ENCODE measurements around the gene EIF2B4. TPM values are rescaled to one million over a fixed set of nuclear protein-coding genes. Genes with fewer than 3 reads are reported as not detected.
"Not testable (repeated sequence)": the region's sequence is repeated elsewhere in the genome, so short reads cannot be mapped to it uniquely, and the experiment has no call there.

Gene EIF2B4
- polyA plus RNA-seq, 1 donor, result 57.9 TPM

DNA sequence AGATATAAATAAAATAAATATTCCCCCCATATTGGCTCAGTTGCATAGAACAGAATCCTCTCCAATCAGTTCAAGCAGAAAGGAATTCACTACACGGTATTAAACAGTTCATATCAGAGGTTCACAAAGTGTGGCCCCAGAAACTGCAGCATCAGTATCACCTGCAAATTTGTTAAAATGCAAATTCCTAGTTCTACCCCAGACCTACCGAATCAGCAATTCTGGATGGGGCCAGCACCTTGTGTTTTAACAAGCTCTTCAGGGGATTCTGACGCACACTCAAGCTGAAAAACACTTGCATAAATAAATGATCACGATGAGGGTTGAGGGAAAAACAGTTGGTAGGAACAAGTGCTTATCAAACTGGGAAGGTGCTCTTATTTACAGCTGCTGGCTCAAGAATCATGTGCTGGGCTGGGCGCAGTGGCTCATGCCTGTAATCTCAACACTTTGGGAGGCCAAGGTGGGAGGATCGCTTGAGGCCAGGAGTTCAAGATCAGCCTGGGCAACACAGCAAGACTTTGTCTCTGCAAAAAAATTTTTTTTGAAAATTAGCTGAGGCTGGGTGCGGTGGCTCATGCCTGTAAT lies 19.9 kb downstream of the EIF2B4 start:
- DNase-seq, result no peak

DNA sequence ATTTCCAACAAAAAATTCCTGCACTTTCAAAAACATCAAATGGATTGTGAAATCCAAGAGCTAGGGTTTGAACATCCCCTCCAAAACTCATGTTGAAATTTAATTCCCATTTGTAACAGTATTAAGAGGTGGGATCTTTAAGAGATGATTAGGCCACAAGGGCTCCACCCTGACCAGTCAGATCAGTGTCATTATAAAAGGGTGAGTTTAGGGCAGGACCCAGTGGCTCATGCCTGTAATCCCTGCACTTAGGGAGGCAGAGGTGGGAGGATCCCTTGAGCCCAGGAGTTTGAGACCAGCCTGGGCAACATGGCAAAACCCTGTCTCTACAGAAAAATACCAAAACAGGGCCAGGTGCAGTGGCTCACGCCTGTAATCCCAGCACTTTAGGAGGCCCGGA lies 22.5 kb downstream of the EIF2B4 start:
- no peak for DNase-seq

DNA sequence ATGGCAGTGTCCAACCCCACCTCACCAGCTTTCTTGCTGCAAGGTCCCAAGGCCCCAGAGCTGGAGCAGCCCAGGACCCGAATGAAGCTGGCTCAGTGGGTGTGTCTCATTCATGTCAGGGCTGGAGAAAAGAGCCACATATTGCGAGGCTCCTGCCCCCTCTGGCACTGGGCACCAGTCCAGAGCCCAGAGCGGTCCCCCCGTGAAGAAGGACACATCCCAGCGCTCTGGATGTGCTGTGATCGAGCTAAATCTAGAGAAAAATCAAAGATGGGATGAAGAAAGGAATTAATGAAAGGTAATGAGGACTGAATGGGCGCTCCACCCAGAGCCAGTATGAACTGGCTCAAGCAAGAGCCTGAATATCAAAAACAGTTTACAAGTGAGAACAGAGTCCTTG lies 34.0 kb downstream of the EIF2B4 start:
- no peak for DNase-seq

DNA sequence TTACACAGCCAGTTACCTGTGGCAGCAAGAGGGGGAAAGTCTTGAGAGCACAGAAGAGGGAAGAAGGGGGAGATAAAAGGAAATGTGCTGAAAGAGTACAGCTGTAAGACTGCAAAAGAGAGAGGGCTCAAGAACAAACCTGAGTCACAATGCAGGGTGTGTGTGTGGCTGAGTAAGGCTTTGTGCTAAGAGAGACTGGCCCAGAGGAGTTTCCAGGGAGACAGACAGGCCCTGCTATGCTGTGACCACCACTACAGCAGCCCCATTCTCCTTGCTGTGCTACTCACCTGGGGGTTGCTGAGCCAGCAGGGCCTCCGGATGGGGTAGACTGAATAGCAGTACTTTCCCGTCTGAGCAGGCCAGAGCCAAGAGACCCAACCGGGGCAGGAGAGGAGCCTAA lies 34.8 kb downstream of the EIF2B4 start:
- no peak for DNase-seq

DNA sequence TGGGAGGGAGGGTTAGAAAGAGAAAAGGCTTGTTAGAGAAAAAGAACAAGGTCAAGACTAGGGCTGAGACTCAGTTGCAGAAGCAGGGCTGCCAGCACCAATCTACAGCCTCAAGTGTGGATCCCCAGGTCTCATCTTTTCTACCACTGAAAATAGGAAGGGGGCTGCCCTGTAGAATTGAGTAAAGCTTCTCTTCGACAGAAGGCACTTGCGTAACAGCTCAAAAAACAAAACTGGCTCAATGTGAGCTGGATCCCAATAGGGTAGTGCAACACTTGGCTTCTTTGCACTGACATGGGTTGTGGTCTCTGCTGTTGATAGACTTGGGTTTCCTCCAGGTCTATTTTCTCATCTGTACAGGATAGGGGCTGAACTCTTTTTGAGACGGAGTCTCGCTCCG lies 45.4 kb downstream of the EIF2B4 start:
- DNase-seq, result no peak

DNA sequence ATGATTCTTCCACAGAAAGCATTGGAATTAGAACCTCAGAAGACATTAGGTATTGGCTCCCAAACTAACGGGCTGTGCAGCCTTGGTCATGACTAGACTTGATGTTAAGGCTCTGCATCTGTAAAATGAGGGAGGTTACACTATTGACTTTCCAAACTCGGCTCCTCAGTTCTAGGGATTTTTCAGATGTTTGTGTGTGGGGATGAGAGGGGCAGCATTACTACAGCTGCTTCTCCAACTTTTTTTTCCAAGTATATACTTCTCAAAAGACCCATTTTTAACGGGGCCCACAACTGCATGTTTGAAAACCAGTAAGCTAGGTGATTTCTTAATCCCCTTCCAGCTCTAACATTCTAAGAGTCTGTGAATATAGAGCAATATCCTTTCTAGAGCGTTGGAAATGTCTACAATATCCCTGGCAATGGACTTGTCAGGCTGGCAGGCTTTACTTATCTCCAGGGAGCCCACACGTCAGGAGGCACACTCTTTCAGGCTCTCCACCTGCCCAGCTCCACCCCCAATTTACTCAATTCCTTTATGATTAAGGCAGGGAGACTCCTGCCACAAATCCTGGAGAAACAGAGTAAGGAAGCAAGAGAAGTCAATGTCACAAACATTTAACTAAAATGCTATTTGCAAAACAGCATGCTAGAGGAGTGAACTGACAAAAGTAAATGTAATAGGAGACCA lies 46.4 kb downstream of the EIF2B4 start:
- no peak for DNase-seq

DNA sequence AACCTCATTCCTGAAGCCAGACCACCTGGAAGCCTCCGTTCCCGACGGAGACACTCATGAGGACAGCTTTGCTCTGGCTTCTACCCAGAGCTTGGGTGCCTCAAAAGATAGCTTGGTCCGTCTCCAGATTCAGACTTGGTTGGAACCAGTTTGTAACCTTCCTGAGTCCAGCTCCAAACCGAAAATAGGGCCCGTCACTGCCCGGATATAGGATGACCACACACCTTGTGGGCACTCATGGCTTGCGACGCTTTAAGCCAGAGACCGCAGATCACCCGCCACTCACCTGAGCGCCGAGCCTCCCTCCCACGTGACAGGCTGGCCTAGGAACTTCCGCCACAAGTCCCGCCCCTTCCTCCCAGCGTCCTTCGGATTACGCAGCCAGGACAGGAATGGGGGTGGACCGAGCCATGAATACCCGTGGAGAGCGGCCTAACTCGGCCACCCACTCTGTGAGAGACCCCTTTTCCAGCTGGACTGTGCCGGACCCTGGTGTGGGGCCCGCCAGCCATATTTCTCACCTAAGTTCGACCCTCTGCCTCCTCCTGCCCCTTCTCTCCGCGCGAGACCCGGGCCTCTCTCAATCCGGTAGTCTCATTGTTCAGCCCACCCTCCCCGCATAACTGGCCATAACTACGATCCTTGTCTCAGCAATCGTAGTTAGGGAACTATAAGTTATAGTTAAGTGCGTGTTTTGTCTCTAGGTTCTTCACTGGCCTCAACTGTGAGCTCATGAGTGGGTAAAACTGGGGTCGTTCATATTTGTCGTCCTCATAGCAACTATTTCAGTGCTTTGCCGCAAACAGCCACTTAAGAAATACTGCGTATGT lies 47.2 kb downstream of the EIF2B4 start, which contains the start of gene MPV17:
Gene MPV17 (minus strand): TSS at position 332 of the 830 bp plus-strand sequence. CDS start 580 bp downstream, outside the sequence.
- peak; percentile 94 for DNase-seq

DNA sequence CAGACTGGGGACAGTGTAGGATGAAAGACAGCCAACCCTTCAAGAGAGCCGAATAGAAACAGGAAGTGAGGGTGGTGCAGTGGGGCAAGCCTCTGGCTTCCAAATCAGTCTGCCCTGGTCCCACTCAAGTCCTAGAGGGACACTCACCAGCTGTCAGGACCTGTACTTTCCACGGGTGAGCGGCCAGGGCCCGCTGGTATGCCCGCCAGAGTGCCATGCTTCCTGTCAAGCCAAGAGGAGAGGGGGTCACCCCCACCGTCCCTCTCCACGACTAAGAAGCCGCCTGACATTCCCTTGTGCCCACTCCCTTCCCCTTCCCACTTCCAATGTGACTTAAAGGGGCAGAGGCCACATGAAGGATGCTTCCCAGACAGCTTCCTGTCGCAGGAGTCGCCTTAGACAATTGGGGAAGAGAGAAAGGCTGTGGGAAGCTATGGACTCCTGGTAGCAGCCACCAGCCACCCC lies 47.8 kb downstream of the EIF2B4 start:
- no peak for DNase-seq

DNA sequence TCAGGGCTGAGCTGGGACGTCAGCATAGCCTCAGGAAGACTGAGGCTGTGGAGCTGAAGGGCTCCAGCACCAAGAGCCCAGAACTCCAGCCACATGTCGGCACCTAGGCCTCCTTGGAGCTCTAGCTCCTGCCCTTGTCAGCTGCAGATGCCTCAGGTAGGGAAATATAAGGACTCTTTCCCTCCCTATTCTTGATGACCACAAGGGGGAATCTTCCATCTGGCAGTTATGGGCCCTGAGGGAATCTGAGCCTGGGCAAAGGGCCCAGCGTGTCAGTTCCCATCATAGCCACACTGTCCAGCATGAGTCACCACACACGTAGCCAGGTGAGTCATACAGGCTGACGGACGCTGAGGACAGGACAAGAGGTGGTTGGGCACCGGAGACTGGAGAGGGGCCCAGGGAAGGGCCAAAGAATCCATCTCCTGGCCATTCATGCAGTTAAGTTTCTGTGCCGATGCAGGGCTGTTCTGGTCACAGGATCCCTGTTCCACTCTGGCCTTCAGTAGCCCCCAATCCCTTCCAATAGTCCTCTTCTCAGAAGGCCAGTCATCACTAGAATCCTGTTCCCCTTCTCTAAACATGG lies 49.1 kb downstream of the EIF2B4 start:
- no peak for DNase-seq

DNA sequence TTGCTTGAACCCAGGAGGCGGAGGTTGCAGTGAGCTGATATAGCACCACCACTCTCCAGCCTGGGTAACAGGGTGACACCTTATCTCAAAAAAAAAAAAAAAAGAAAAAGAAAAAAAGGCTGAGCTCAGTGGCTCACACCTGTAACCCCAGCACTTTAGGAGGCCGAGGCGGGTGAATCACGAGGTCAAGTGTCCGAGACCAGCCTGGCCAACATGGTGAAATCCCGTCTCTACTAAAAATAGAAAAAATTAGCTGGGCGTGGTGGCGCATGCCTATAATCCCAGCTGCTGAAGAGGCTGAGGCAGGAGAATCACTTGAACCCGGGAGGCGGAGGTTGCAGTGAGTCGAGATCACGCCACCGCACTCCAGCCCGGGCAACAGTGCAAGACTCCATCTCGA lies 50.3 kb downstream of the EIF2B4 start:
- DNase-seq, result not testable (repeated sequence)

DNA sequence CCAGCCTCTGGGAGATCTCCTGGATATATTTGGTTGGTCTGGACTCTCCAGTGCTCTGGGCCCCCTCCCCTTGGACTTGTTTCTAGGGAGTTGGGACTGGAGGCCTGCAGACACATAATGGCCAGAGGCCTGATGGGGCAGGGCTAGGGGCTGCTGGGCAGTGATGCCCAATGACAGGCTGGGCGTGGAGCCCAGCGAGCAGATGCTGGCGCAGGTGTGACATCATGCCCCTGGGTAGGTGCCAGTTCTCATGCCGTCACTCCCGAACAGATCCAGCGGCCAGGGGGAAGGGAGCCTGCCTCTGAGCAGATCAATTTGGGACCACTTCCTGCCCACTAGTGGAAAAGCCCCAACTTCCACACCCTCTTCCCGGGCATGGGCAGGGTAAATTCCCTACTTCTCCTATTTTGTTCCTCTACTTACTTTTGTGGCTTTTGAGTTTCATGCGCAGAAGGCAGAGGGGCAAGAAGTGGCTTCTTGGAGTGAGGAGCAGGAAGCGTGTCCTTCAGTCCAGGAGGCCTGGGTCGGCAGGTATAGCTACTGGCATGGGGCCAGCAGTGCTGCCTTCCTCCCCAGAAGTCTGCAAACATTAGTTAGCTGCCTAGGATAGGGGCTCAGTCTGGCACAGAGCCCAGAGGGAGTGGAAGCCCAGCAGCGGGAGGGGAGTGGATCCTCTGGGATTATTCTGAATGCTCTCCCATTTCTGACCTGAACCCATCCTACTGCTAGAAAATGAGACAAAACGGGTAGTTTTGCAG lies 53.3 kb downstream of the EIF2B4 start:
- no peak for DNase-seq

DNA sequence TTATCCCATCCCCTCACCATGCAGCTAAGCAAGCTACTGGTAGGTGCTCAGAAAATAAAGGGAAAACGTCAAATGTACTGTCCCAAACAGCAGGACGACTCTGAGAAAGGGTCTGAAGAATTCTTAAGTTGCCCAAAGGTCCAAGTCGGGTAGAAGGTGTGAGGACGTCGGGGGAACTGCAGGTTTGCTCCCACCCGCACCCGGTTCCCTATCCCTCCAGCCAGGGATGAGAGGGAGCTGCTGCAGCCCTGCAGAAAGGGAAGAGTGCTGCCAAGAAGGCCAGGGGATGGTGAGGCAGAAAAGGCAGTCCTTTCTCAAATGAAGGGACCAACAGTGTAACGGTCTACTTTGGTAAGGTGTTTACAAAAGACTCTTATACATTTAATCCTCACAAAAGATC lies 55.0 kb downstream of the EIF2B4 start:
- no peak for DNase-seq

DNA sequence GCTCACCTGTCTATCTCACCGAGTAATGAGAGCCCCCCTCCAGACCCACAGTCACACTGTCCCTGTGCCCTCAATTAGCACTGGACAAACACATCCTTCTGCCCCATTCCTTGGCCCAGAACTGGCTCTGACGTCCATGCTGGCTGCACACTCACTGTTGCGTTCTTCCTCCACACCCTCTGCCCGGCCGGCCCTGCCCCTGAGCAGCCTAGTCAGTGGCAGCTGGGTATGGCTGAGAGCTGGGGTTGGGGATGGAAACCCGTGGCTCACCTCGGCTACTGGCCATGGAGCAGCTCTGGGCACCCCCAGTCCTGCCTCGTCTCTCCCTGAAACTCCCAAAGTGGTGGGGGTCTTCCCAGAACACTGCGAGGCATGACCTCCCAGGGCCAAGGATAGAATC lies 55.4 kb downstream of the EIF2B4 start:
- no peak for DNase-seq

Other genes with a start within 250 kb of the EIF2B4 start
- gene ABHD1, start 246.5 kb downstream of the EIF2B4 start, polyA plus RNA-seq (ENCODE audit: insufficient read length), result 1.4 TPM
- gene PREB, start 235.7 kb downstream of the EIF2B4 start, polyA plus RNA-seq (ENCODE audit: insufficient read length), result 49.3 TPM
- gene PRR30, start 230.9 kb downstream of the EIF2B4 start, polyA plus RNA-seq (ENCODE audit: insufficient read length), result not detected
- 0.50 TPM for gene TCF23, start 221.3 kb downstream of the EIF2B4 start, polyA plus RNA-seq (ENCODE audit: insufficient read length)
- 147 TPM for gene ATRAID, start 158.3 kb downstream of the EIF2B4 start, polyA plus RNA-seq (ENCODE audit: insufficient read length)
- 48.6 TPM for gene SLC5A6, start 158.1 kb downstream of the EIF2B4 start, polyA plus RNA-seq (ENCODE audit: insufficient read length)
- gene CAD, start 153.0 kb downstream of the EIF2B4 start, polyA plus RNA-seq (ENCODE audit: insufficient read length), result 54.3 TPM
- 6.2 TPM for gene SLC30A3, start 107.3 kb downstream of the EIF2B4 start, polyA plus RNA-seq (ENCODE audit: insufficient read length)
- 2.0 TPM for gene DNAJC5G, start 94.9 kb downstream of the EIF2B4 start, polyA plus RNA-seq (ENCODE audit: insufficient read length)
- 6.7 TPM for gene TRIM54, start 87.9 kb downstream of the EIF2B4 start, polyA plus RNA-seq (ENCODE audit: insufficient read length)
- 0.65 TPM for gene UCN, start 61.9 kb downstream of the EIF2B4 start, polyA plus RNA-seq (ENCODE audit: insufficient read length)
- gene MPV17, start 47.2 kb downstream of the EIF2B4 start, polyA plus RNA-seq (ENCODE audit: insufficient read length), result 97.4 TPM
- gene GTF3C2, start 13.6 kb downstream of the EIF2B4 start, polyA plus RNA-seq (ENCODE audit: insufficient read length), result 86.7 TPM
- gene SNX17, start 278 bp upstream of the EIF2B4 start, polyA plus RNA-seq (ENCODE audit: insufficient read length), result 94.4 TPM
- gene ZNF513, start 10.4 kb upstream of the EIF2B4 start, polyA plus RNA-seq (ENCODE audit: insufficient read length), result 19.6 TPM
- gene PPM1G, start 39.3 kb upstream of the EIF2B4 start, polyA plus RNA-seq (ENCODE audit: insufficient read length), result 96.0 TPM
- 132 TPM for gene NRBP1, start 58.3 kb upstream of the EIF2B4 start, polyA plus RNA-seq (ENCODE audit: insufficient read length)
- gene KRTCAP3, start 72.0 kb upstream of the EIF2B4 start, polyA plus RNA-seq (ENCODE audit: insufficient read length), result 10.7 TPM
- 71.8 TPM for gene IFT172, start 119.4 kb upstream of the EIF2B4 start, polyA plus RNA-seq (ENCODE audit: insufficient read length)
- 6.8 TPM for gene FNDC4, start 124.9 kb upstream of the EIF2B4 start, polyA plus RNA-seq (ENCODE audit: insufficient read length)
- gene GCKR, start 126.5 kb upstream of the EIF2B4 start, polyA plus RNA-seq (ENCODE audit: insufficient read length), result 0.10 TPM
- 90.0 TPM for gene ZNF512, start 212.7 kb upstream of the EIF2B4 start, polyA plus RNA-seq (ENCODE audit: insufficient read length)